Fibroblast of lung (primary cell): ENCODE data around the gene ENTHD1. TPM values are rescaled to one million over a fixed set of nuclear protein-coding genes. Genes with fewer than 3 reads are reported as not detected.

ENCODE experiments used
- DNase-seq, 2 donors: peaks; one replicate each; pipeline versions ENCODE4 v3.0.0 to v3.0.0-alpha.2; 2010; ENCODE audit warnings: low read depth in 2 of 2
- H2AFZ ChIP-seq: 2 replicates; pipeline ENCODE4 v1.5.1; 2012; ENCODE audit warnings: low read length, control low read depth, inconsistent platforms
- H3K27ac ChIP-seq: 2 replicates; pipeline ENCODE4 v1.5.1; 2011; ENCODE audit warnings: low read length, control low read depth; ENCODE audit not compliant: insufficient read depth
- H3K27me3 ChIP-seq: 2 replicates; pipeline ENCODE4 v1.5.1; 2011; ENCODE audit warnings: mild to moderate bottlenecking, low read length; ENCODE audit not compliant: control insufficient read depth, insufficient read depth
- H3K36me3 ChIP-seq: 2 replicates; pipeline ENCODE4 v1.5.1; 2011; ENCODE audit warnings: low read length; ENCODE audit not compliant: control insufficient read depth, insufficient read depth
- H3K4me1 ChIP-seq: 2 replicates; pipeline ENCODE4 v1.5.1; 2011; ENCODE audit warnings: low read length; ENCODE audit not compliant: control insufficient read depth, insufficient read depth; ENCODE audit errors: extremely low read depth
- H3K4me2 ChIP-seq: 2 replicates; pipeline ENCODE4 v1.5.1; 2011; ENCODE audit warnings: low read length, control low read depth; ENCODE audit not compliant: insufficient read depth; ENCODE audit errors: extremely low read depth
- H3K4me3 ChIP-seq, 4 experiments: fragments of 200-600 bp in 1 of 4; sonication (generic) in 1 of 4; replicated peaks in 1 of 4; 2 replicates each; pipeline ENCODE4 v1.5.1; 2011 to 2016; ENCODE audit warnings: low read length in 4 of 4, low read depth in 3 of 4, mild to moderate bottlenecking in 3 of 4, control low read depth in 2 of 4, inconsistent platforms in 1 of 4, mixed read lengths in 1 of 4; ENCODE audit not compliant: insufficient read depth in 1 of 4; ENCODE audit errors: control extremely low read depth in 1 of 4
- H3K79me2 ChIP-seq: 2 replicates; pipeline ENCODE4 v1.5.1; 2012; ENCODE audit warnings: mild to moderate bottlenecking, low read length, inconsistent platforms; ENCODE audit not compliant: control insufficient read depth, insufficient read depth
- H3K9ac ChIP-seq: 2 replicates; pipeline ENCODE4 v1.5.1; 2011; ENCODE audit warnings: mild to moderate bottlenecking, low read length, control low read depth; ENCODE audit not compliant: insufficient read depth
- H3K9me3 ChIP-seq: 2 replicates; pipeline ENCODE4 v1.5.1; 2012; ENCODE audit warnings: low read depth, low read length; ENCODE audit not compliant: control insufficient read depth, insufficient read depth
- H4K20me1 ChIP-seq: 2 replicates; pipeline ENCODE4 v1.5.1; 2011; ENCODE audit warnings: low read length; ENCODE audit not compliant: control insufficient read depth, insufficient read depth; ENCODE audit errors: extremely low read depth
- CTCF ChIP-seq, 2 donors: IDR thresholded peaks in 1 of 2; conservative IDR thresholded peaks in 1 of 2; 1 replicate in 1 of 2; 2 replicates in 1 of 2; pipeline ENCODE4 v1.5.1; 2011 to 2012; ENCODE audit warnings: low read length in 2 of 2, control low read depth in 1 of 2, inconsistent platforms in 1 of 2, low read depth in 1 of 2, mild to moderate bottlenecking in 1 of 2
- EZH2 ChIP-seq: IDR thresholded peaks from 2 replicates; pipeline ENCODE4 v1.5.1; 2012; ENCODE audit warnings: low read length, control low read depth, mild to moderate bottlenecking; ENCODE audit errors: missing control alignments
- polyA plus RNA-seq, 2 donors: library from polyadenylated mRNA; depleted of rRNA in 1 of 2; stranded (reverse) in 1 of 2; unstranded in 1 of 2; fragments of >200 nt; gene quantifications; 2 replicates each; pipeline ENCODE4 v1.2.1, GENCODE V29; 2011 to 2012; ENCODE audit warnings: missing spikeins in 1 of 2
- total RNA-seq: library from RNA; depleted of rRNA; stranded (reverse); fragments of >200 nt; gene quantifications from 2 replicates; pipeline ENCODE4 v1.2.1, GENCODE V29; 2014

Gene ENTHD1
- total and polyA plus RNA-seq, 2 donors (not counting 1 experiment from before 2014, with no cell fraction given) = not detected

GRCh38 chr22:39745789-39746188 lies 147.8 kb downstream of the ENTHD1 start:
- Histone ChIP-seq H2AFZ (no peak overlapping the region), H3K27me3 (peaks cover 2% of the 10 kb centered on the region), H3K9me3 (no peaks in the 10 kb centered on the region), H3K4me1 (no peaks in the 10 kb centered on the region), H3K79me2 (no peaks in the 10 kb centered on the region), H3K9ac (no peak overlapping the region), H3K4me3 (no peak overlapping the region), H4K20me1 (no peaks in the 10 kb centered on the region), H3K4me2 (no peak overlapping the region), H3K27ac (no peak overlapping the region), H3K36me3 (no peaks in the 10 kb centered on the region)
- DNase-seq = no peak
- TF ChIP-seq EZH2 = no peak
- no peak for TF ChIP-seq CTCF (conservative IDR thresholded peaks at IDR 0.05 in 1 of 2, IDR thresholded peaks at IDR 0.05 in 1 of 2; ENCODE audit: low read depth in 1 of 2, low read length in 2 of 2)

DNA sequence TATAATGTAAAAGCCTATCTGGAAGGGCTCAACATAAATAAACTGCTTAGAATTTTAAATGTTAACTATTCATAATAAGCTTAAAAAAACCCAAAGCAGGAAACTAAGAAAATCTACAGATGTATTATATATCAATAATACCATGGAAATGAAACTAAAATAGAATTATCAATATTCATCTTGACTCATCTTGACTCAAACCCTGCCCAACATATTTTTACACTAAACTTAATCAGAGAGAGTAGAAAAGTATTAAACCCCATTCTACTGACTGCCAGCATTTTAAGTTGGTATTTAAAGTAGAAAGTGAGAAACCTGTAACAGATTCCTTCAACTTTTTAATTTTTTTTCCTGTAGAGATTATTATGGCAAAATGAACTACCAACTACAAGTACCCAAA lies 149.2 kb downstream of the ENTHD1 start:
- Histone ChIP-seq H3K27me3 (peaks cover 2% of the 10 kb centered on the region), H3K27ac (no peak overlapping the region), H2AFZ (no peak overlapping the region), H3K4me2 (no peak overlapping the region), H3K9me3 (no peaks in the 10 kb centered on the region), H3K36me3 (no peaks in the 10 kb centered on the region), H3K79me2 (no peaks in the 10 kb centered on the region), H3K4me3 (no peak overlapping the region), H3K4me1 (no peaks in the 10 kb centered on the region), H4K20me1 (no peaks in the 10 kb centered on the region), H3K9ac (no peak overlapping the region)
- no peak for TF ChIP-seq EZH2
- TF ChIP-seq CTCF (conservative IDR thresholded peaks at IDR 0.05 in 1 of 2, IDR thresholded peaks at IDR 0.05 in 1 of 2; ENCODE audit: low read depth in 1 of 2, low read length in 2 of 2) = no peak
- no peak for DNase-seq

DNA sequence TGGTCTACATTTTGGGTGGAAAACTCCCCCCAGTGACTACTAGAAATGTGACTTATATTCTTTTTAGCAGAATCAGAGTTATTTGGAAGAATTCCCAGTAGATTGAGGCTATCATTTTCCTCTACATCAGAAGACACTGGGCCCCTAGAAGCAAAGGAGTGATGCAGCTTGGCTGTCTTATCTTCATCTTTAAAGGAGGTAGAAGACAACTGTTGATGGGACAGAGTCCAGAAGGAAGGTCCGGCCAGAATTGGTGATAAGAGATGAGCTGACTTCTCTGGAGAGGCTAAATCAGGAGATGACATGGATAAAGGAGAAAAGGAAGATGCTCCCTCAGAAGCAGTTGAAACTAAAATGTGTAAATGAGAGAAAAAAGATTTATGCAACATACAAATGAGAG lies 149.6 kb downstream of the ENTHD1 start:
- Histone ChIP-seq H4K20me1 (no peaks in the 10 kb centered on the region), H3K9me3 (no peaks in the 10 kb centered on the region), H3K27ac (no peak overlapping the region), H2AFZ (no peak overlapping the region), H3K79me2 (no peaks in the 10 kb centered on the region), H3K36me3 (no peaks in the 10 kb centered on the region), H3K4me3 (no peak overlapping the region), H3K4me2 (no peak overlapping the region), H3K27me3 (peaks cover 2% of the 10 kb centered on the region), H3K4me1 (no peaks in the 10 kb centered on the region), H3K9ac (no peak overlapping the region)
- TF ChIP-seq EZH2 (no peak), CTCF (conservative IDR thresholded peaks at IDR 0.05 in 1 of 2, IDR thresholded peaks at IDR 0.05 in 1 of 2; ENCODE audit: low read depth in 1 of 2, low read length in 2 of 2) (no peak)
- DNase-seq = no peak
